C1 segment of cervical spinal cord (tissue), 14 donors: Measurements from ENCODE around the gene RNF26.

Experiments
- DNase-seq, 14 donors: peaks; one replicate each; lab custom pipeline; 2025; lab: John Stamatoyannopoulos, UW

RNF26 gene

DNA sequence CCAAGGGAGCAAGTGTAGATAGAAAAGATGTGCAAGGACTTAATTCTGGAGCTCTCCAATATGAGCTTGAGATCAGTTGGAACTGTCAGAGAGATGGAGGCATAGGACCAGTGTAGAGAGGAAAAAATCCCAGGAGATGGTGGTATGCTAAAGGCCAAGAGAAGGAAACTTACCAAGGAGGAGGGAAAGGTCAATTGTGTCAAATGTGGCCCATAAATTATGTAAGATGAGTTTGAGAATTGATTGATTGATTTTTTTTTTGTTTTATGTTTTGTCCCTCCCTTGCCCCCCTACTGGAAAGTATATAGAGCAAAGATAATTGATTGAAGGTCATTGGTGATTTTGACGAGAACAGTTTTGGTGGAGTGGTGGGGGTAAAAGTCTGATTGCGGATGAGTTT is 50.0 kb downstream of the RNF26 start:
- DNase-seq: no peak
